ENCODE data around the gene GLYR1.
"Not testable (repeated sequence)": the region's sequence is repeated elsewhere in the genome, so short reads cannot be mapped to it uniquely, and the experiment has no call there.

GLYR1 gene

GRCh38 chr16:4790871-4791270 lies 56.2 kb downstream of the GLYR1 start:
- no peak for DNase-seq (ENCODE audit: low read depth in 3 of 3, low spot score in 1 of 3)

DNA sequence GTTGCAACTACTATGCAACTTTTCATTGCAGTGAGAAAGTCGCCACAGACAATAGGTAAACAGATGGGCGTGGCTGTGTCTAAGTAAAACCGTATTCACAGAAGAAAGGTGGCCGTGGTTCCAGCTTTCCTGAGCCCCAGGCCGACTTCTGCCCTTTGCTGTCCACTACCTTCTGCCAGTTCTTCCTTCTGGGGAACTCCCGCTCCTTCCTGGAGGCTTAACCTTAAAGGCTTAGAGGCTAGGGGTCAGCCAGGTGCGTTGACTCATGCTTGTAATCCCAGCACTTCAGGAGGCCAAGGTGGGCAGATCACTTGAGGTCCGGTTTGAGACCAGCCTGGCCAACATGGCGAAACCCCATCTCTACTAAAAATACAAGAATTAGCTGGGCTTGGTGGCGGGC lies 56.8 kb downstream of the GLYR1 start:
- DNase-seq (ENCODE audit: low read depth in 3 of 3, low spot score in 1 of 3), result no peak

DNA sequence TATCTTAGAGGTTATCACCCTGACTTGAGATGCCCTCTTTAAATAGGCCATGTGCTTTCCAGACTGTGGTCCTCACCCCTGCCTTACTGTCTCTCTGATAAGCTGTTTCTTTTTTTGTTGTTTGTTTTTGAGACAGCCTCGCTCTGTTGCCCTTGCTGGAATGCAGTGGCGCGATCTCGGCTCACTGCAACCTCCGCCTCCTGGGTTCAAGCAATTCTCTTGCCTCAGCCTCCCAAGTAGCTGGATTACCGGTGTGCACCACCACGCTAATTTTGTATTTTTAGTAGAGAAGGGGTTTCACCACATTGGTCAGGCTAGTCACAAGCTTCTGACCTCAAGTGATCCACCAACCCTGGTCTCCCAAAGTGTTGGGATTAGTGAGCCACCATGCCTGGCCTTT lies 58.2 kb downstream of the GLYR1 start:
- no peak for DNase-seq (ENCODE audit: low read depth in 3 of 3, low spot score in 1 of 3)

GRCh38 chr16:4788489-4788889 lies 58.6 kb downstream of the GLYR1 start:
- no peak for DNase-seq (ENCODE audit: low read depth in 3 of 3, low spot score in 1 of 3)

- DNase-seq (ENCODE audit: low read depth in 3 of 3, low spot score in 1 of 3), result no peak
These were observed 59.2 kb downstream of the GLYR1 start, which contains the start of gene SEPTIN12 for GRCh38 chr16:4787627-4788482. Gene SEPTIN12, minus strand, starts transcription at chr16:4788345. Its CDS starts 700 bp downstream, at chr16:4787645.

- no peak for DNase-seq (ENCODE audit: low read depth in 3 of 3, low spot score in 1 of 3)
These were observed 60.0 kb downstream of the GLYR1 start for GRCh38 chr16:4787068-4787467.

GRCh38 chr16:4785758-4786433 lies 61.2 kb downstream of the GLYR1 start:
- DNase-seq (ENCODE audit: low read depth in 3 of 3, low spot score in 1 of 3), result no peak

DNA sequence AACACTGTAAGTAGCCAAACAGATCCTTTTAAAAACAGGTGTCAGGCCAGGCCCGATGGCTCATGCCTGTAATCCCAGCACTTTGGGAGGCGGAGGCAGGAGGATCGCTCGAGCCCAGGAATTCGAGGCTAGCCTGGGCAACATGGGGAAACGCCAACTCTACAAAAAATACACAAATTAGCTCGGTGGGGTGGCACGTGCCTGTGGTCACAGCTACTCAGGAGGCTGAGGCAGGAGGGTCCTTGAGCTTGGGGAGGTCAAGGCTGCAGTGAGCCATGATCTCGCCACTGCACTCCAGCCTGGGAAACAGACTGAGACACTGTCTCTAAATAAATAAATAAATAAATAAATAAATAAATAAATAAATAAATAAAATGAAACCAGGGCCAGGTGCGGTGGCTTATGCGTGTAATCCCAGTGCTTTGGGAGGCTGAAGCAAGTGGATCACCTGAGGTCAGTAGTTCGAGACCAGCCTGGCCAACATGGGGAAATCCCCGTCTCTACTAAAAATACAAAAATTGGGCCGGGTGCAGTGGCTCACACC lies 62.6 kb downstream of the GLYR1 start:
- not testable (repeated sequence) for DNase-seq (ENCODE audit: low read depth in 3 of 3, low spot score in 1 of 3)

DNA sequence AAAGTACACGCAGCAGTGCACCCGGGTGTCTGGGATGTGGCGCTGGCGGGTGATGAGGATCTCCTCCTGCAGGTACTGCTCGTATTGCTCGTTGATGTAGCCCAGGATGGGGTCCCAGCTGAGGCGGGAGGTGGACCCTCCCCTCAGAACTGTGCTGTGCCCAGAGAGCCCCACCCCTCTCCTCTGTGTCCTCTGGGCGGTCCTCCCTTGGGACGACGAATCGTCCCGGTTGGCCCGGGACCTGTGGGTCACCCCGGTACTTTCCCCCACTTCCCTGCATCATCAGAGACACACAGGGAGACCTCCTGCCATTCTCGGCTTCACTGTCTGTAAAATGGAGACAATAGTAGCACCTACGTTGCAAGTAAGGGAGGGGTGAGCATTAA lies 63.1 kb downstream of the GLYR1 start:
- no peak for DNase-seq (ENCODE audit: low read depth in 3 of 3, low spot score in 1 of 3)

GRCh38 chr16:4783251-4783950 lies 63.7 kb downstream of the GLYR1 start:
- no peak for DNase-seq (ENCODE audit: low read depth in 3 of 3, low spot score in 1 of 3)

- DNase-seq (ENCODE audit: low read depth in 3 of 3, low spot score in 1 of 3), result no peak
These were observed 66.9 kb downstream of the GLYR1 start for GRCh38 chr16:4780235-4780634.

GRCh38 chr16:4778050-4778392 lies 69.1 kb downstream of the GLYR1 start:
- DNase-seq (ENCODE audit: low read depth in 3 of 3, low spot score in 1 of 3), result no peak

GRCh38 chr16:4777339-4778049 lies 69.6 kb downstream of the GLYR1 start:
- no peak for DNase-seq (ENCODE audit: low read depth in 3 of 3, low spot score in 1 of 3)

DNA sequence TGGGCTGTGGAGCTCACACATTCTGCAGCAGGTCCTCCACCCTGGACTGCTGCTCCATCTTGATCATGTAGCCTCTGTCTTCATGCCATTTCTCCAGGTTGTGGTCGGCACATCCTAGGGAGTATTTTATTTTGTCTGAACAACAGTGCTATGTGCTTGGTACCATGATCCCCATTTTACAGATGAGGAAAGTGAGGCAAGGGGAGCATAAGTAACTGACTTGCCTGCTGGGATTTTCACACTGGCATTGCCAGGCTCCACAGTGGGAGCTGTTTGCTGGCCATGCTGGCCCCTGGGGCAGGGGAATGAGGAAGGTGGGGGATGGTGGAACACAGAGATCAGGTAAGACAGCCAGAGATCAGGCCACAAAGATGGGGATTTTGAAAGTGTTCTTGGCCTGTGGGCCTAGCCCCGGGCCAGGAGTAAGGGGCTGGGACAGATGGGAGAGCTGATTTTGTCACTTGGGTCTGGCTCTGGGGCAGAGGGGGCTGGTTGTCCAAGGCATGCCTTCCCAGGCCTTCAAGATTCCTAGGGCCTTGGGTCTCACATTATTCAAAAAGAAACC lies 70.9 kb downstream of the GLYR1 start:
- no peak for DNase-seq (ENCODE audit: low read depth in 3 of 3, low spot score in 1 of 3)

DNA sequence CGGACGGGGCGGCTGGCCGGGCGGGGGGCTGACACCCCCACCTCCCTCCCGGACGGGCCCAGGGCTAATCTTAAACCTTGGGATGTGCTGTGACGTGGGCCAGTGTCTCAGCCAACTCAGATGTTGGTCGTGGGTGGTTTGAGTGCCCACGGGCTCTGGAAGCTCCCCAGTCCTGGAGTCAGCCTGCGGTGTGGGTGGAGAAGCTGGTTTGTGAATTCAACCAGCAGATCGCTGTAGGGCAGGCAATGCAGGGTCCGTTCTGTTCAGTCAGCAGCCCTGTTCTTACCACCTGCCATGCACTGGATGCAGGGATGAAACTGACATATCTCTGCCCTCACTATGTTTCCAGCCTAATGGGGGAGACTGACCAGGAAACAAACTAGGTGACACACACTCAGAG lies 72.1 kb downstream of the GLYR1 start:
- no peak for DNase-seq (ENCODE audit: low read depth in 3 of 3, low spot score in 1 of 3)

- DNase-seq (ENCODE audit: low read depth in 3 of 3, low spot score in 1 of 3), result no peak
These were observed 74.7 kb downstream of the GLYR1 start for GRCh38 chr16:4772351-4772750.

DNA sequence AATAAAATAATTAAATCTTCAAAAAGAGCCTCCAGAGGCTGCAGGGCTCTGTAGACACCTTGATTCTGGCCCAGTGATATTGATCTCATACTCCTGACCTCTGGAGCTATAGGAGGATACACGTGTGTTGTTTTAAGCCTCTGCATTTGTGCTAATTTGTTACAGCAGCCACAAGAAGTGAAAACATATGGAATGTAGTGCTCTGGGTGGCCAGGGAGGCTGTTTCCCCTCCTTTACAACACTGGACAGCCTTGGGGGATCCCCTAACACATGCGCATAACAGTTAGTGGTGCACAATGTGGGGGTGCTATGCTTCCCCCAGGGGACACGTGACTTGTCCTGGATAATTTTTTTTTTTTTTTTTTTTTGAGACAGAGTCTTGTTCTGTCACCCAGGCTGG lies 75.4 kb downstream of the GLYR1 start:
- no peak for DNase-seq (ENCODE audit: low read depth in 3 of 3, low spot score in 1 of 3)

DNA sequence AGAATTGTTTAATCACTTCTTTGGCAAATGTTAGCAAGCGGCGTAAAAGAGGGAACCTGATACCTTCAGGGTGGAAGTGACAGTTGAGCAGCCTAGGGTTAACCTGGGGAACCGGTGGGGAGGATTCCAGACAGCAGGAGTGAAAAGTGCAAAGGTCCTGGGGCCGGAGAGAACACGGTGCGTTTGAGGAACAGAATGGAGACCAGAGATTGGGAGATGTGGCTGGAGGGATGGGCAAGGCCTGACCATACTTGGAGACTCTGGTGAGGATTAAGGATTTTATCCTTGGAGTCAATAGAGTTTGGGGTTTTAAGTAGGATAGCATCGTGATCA lies 77.8 kb downstream of the GLYR1 start:
- no peak for DNase-seq (ENCODE audit: low read depth in 3 of 3, low spot score in 1 of 3)

DNA sequence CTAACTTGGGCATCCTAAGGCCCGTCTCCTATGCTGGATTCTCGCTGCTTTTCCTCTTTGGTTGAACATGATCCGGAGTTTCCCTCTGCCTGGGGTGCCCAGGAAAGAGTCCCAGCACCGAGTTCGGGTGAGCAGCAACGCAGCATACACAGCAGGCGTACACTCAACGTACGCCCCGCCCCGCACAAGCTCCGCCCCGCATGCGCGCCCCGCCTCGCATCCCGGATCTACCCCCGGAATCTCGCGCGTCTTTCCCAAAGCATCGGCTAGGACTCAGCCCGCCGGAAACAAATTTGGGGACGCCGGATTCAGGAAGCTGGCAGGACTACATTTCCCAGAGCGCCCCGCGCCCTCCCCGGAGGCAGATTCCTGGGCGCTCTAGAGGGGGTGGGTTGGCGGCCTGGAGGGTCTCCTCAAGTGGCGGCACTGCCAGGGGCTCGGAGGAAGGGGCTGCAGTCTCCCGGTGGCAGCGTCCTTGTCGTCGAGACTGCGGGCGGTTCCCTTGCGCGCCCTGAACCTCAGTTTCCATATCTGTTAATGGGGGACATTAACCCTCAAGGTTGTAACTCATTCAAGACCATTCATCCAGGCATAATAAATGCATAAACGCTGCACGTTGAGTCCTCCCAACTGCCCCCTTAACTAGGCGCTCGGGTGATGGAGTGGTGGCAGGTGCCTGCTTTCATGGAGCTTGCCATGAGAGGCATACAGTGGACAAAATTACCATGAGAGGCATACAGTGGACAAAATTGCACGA lies 78.4 kb downstream of the GLYR1 start:
- peak; percentile 41 to 82 (median 57) for DNase-seq (ENCODE audit: low read depth in 3 of 3, low spot score in 1 of 3)

- DNase-seq (ENCODE audit: low read depth in 3 of 3, low spot score in 1 of 3), result no peak
These were observed 79.1 kb downstream of the GLYR1 start for GRCh38 chr16:4767872-4768548.
